ENCODE data around the gene ZFYVE28. TPM values are rescaled to one million over a fixed set of nuclear protein-coding genes. Genes with fewer than 3 reads are reported as not detected.

Gene ZFYVE28
- total and polyA plus RNA-seq, 7 donors, result 1.7 to 7.7 (median 3.4) TPM

- 93 to 94% (median 94%) methylated on average over 27 to 28 of the region's 28 CpGs for WGBS, 3 donors
These were observed 77.1 kb downstream of the ZFYVE28 start for GRCh38 chr4:2341261-2341841.

GRCh38 chr4:2340272-2341061 lies 78.0 kb downstream of the ZFYVE28 start:
- 94 to 95% (median 95%) methylated on average over 26 to 27 of the region's 27 CpGs for WGBS, 3 donors

More at GRCh38 chr4:2341261-2341841, 77.1 kb downstream of the ZFYVE28 start:
- TF ChIP-seq, protein P1, sequence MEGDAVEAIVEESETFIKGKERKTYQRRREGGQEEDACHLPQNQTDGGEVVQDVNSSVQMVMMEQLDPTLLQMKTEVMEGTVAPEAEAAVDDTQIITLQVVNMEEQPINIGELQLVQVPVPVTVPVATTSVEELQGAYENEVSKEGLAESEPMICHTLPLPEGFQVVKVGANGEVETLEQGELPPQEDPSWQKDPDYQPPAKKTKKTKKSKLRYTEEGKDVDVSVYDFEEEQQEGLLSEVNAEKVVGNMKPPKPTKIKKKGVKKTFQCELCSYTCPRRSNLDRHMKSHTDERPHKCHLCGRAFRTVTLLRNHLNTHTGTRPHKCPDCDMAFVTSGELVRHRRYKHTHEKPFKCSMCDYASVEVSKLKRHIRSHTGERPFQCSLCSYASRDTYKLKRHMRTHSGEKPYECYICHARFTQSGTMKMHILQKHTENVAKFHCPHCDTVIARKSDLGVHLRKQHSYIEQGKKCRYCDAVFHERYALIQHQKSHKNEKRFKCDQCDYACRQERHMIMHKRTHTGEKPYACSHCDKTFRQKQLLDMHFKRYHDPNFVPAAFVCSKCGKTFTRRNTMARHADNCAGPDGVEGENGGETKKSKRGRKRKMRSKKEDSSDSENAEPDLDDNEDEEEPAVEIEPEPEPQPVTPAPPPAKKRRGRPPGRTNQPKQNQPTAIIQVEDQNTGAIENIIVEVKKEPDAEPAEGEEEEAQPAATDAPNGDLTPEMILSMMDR (IDR thresholded peaks at IDR 0.05), result no peak
- Histone ChIP-seq H3K36me3 (ENCODE audit: insufficient read depth in 1 of 2, low read depth in 1 of 2) (no peaks in the 10 kb centered on the region), H3K4me3 (no peak overlapping the region), H3K9me3 (no peaks in the 10 kb centered on the region), H3K4me1 (no peaks in the 10 kb centered on the region), H3K27me3 (ENCODE audit: insufficient read depth in 3 of 3, low read length in 2 of 3) (no peaks in the 10 kb centered on the region), H3K27ac (no peak overlapping the region)
- DNase-seq (no peak), ATAC-seq (no peak)
- intact Hi-C loops (cut with DNase I), result no loop called here

DNA sequence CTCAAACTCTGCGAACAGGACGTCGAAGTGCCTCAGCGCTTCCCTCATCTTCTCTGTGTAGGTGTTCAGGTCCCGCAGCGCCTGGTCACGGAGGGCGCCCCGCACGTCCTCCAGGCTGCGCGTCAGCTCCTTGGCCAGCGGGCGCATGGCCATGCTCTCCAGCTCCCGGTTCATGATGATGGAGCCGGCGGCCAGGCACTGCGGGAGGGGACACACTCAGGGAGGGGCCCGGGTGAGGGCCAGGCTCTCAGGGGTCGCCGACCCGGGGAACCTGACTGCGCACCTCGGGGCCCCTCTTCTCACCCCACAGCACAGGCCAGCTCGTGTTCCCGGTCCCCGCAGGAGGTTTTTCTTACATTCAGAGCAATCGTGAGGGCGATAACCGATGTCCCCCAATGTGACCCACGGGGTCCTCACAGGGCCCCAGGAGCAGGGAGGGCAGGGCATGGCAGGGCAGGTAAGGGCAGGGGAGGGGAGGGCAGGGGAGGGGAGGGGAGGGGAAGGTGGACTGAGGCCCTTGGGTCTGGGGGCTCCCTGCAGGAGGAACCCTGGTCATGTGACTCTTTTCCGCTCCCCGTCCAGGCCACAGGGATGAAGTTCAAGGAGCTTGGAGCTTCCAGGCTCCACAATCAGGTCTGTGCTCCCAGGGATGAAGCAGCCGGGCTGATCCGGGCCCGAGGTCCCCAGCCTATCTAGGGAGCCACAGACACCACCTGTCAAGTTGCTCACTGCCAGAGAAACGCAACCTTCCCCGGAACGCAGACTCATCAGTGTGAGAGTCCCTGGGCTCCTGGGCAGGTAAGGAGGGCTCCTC lies 78.8 kb downstream of the ZFYVE28 start:
- no peak overlapping the region for H3K27ac ChIP-seq
- no peaks in the 10 kb centered on the region for H3K4me1 ChIP-seq
- intact Hi-C loops (cut with DNase I), result loop anchor here in 1 of 2 donors (5.0 kb wide), 1 partner anchor 57 kb away; no protein-coding TSS in a partner anchor
- no peaks in the 10 kb centered on the region for H3K36me3 ChIP-seq (ENCODE audit: insufficient read depth in 1 of 2, low read depth in 1 of 2)
- WGBS, 3 donors, result 78 to 83% (median 79%) methylated on average over 35 to 39 of the region's 39 CpGs
- H3K4me3 ChIP-seq, result no peak overlapping the region
- TF ChIP-seq, protein P1 (IDR thresholded peaks at IDR 0.05), result no peak
- DNase-seq, result no peak
- no peaks in the 10 kb centered on the region for H3K27me3 ChIP-seq (ENCODE audit: insufficient read depth in 3 of 3, low read length in 2 of 3)
- H3K9me3 ChIP-seq, result no peaks in the 10 kb centered on the region
- no peak for ATAC-seq

More at GRCh38 chr4:2340272-2341061, 78.0 kb downstream of the ZFYVE28 start:
- Histone ChIP-seq H3K4me1 (no peaks in the 10 kb centered on the region), H3K9me3 (no peaks in the 10 kb centered on the region), H3K27ac (no peak overlapping the region), H3K4me3 (no peak overlapping the region), H3K36me3 (ENCODE audit: insufficient read depth in 1 of 2, low read depth in 1 of 2) (no peaks in the 10 kb centered on the region), H3K27me3 (ENCODE audit: insufficient read depth in 3 of 3, low read length in 2 of 3) (no peaks in the 10 kb centered on the region)
- intact Hi-C loops (cut with DNase I), result no loop called here
- no peak for DNase-seq
- TF ChIP-seq, protein P1 (IDR thresholded peaks at IDR 0.05), result no peak
- ATAC-seq, result no peak

GRCh38 chr4:2338754-2339457 lies 79.5 kb downstream of the ZFYVE28 start:
- 85 to 88% (median 88%) methylated on average over 27 of the region's 27 CpGs for WGBS, 3 donors
- no peaks in the 10 kb centered on the region for H3K4me1 ChIP-seq
- no peak overlapping the region for H3K27ac ChIP-seq
- intact Hi-C loops (cut with DNase I), result loop anchor here in 1 of 2 donors (5.0 kb wide), 1 partner anchor 57 kb away; no protein-coding TSS in a partner anchor
- H3K36me3 ChIP-seq (ENCODE audit: insufficient read depth in 1 of 2, low read depth in 1 of 2), result no peaks in the 10 kb centered on the region
- ATAC-seq (no peak), DNase-seq (no peak)
- TF ChIP-seq, protein P1 (IDR thresholded peaks at IDR 0.05), result no peak
- no peak overlapping the region for H3K4me3 ChIP-seq
- H3K27me3 ChIP-seq (ENCODE audit: insufficient read depth in 3 of 3, low read length in 2 of 3), result no peaks in the 10 kb centered on the region
- H3K9me3 ChIP-seq, result no peaks in the 10 kb centered on the region

Measured in psoas muscle (tissue), 8 donors.